ENCODE data around the gene RELN.
"Not testable (repeated sequence)": the region's sequence is repeated elsewhere in the genome, so short reads cannot be mapped to it uniquely, and the experiment has no call there.

Gene RELN

GRCh38 chr7:103821092-103821491 lies 168.4 kb downstream of the RELN start:
- H3K9me3 ChIP-seq = no peaks in the 10 kb centered on the region
- no peaks in the 10 kb centered on the region for H4K20me1 ChIP-seq
- H3K9ac ChIP-seq = no peak overlapping the region
- H3K4me1 ChIP-seq = no peaks in the 10 kb centered on the region
- H3K4me2 ChIP-seq = no peak overlapping the region
- no peak overlapping the region for H3K4me3 ChIP-seq
- no peak overlapping the region for H3K27ac ChIP-seq
- no peaks in the 10 kb centered on the region for H3K36me3 ChIP-seq
- H3K27me3 ChIP-seq = no peaks in the 10 kb centered on the region
- TF ChIP-seq Cebpa-rat (IDR thresholded peaks at IDR 0.05) = no peak

GRCh38 chr7:103815972-103816371 lies 173.5 kb downstream of the RELN start:
- H3K4me3 ChIP-seq, H3K27me3 ChIP-seq, H3K9me3 ChIP-seq, H3K27ac ChIP-seq, H3K9ac ChIP-seq, H3K36me3 ChIP-seq, H4K20me1 ChIP-seq, H3K4me1 ChIP-seq, H3K4me2 ChIP-seq: not testable (repeated sequence)

GRCh38 chr7:103813970-103814369 lies 175.5 kb downstream of the RELN start:
- H3K36me3 ChIP-seq = no peaks in the 10 kb centered on the region
- H3K9ac ChIP-seq = no peak overlapping the region
- H3K27me3 ChIP-seq = no peaks in the 10 kb centered on the region
- no peak overlapping the region for H3K4me2 ChIP-seq
- H3K27ac ChIP-seq = no peak overlapping the region
- no peak overlapping the region for H3K4me3 ChIP-seq
- no peaks in the 10 kb centered on the region for H3K9me3 ChIP-seq
- no peaks in the 10 kb centered on the region for H3K4me1 ChIP-seq
- no peaks in the 10 kb centered on the region for H4K20me1 ChIP-seq
- TF ChIP-seq Cebpa-rat (IDR thresholded peaks at IDR 0.05) = no peak

- Histone ChIP-seq H3K27me3 (no peaks in the 10 kb centered on the region), H3K9ac (no peak overlapping the region), H3K4me1 (no peaks in the 10 kb centered on the region), H3K4me2 (no peak overlapping the region), H3K9me3 (no peaks in the 10 kb centered on the region), H4K20me1 (no peaks in the 10 kb centered on the region), H3K36me3 (no peaks in the 10 kb centered on the region), H3K4me3 (no peak overlapping the region), H3K27ac (no peak overlapping the region)
- TF ChIP-seq Cebpa-rat (IDR thresholded peaks at IDR 0.05) = no peak
Measured at GRCh38 chr7:103811997-103812396, 177.5 kb downstream of the RELN start.

GRCh38 chr7:103811290-103811689 lies 178.2 kb downstream of the RELN start:
- Histone ChIP-seq H4K20me1 (no peaks in the 10 kb centered on the region), H3K9me3 (no peaks in the 10 kb centered on the region), H3K36me3 (no peaks in the 10 kb centered on the region), H3K27me3 (no peaks in the 10 kb centered on the region), H3K27ac (no peak overlapping the region), H3K4me1 (no peaks in the 10 kb centered on the region), H3K4me2 (no peak overlapping the region), H3K9ac (no peak overlapping the region), H3K4me3 (no peak overlapping the region)
- TF ChIP-seq Cebpa-rat (IDR thresholded peaks at IDR 0.05) = no peak

GRCh38 chr7:103810112-103810744 lies 179.2 kb downstream of the RELN start:
- Histone ChIP-seq H3K36me3 (no peaks in the 10 kb centered on the region), H3K4me2 (no peak overlapping the region), H4K20me1 (no peaks in the 10 kb centered on the region), H3K4me1 (no peaks in the 10 kb centered on the region), H3K4me3 (no peak overlapping the region), H3K9ac (no peak overlapping the region), H3K27me3 (no peaks in the 10 kb centered on the region), H3K27ac (no peak overlapping the region), H3K9me3 (no peaks in the 10 kb centered on the region)
- no peak for TF ChIP-seq Cebpa-rat (IDR thresholded peaks at IDR 0.05)

- Histone ChIP-seq H3K36me3 (no peaks in the 10 kb centered on the region), H3K27me3 (no peaks in the 10 kb centered on the region), H3K4me1 (no peaks in the 10 kb centered on the region), H3K4me3 (no peak overlapping the region), H3K9me3 (no peaks in the 10 kb centered on the region), H3K9ac (no peak overlapping the region), H3K27ac (no peak overlapping the region), H4K20me1 (no peaks in the 10 kb centered on the region), H3K4me2 (no peak overlapping the region)
- no peak for TF ChIP-seq Cebpa-rat (IDR thresholded peaks at IDR 0.05)
Measured at GRCh38 chr7:103809229-103809994, 180.0 kb downstream of the RELN start.

- no peaks in the 10 kb centered on the region for H3K4me1 ChIP-seq
- no peak overlapping the region for H3K4me2 ChIP-seq
- H3K27ac ChIP-seq = no peak overlapping the region
- H3K36me3 ChIP-seq = no peaks in the 10 kb centered on the region
- H3K27me3 ChIP-seq = no peaks in the 10 kb centered on the region
- H3K4me3 ChIP-seq = no peak overlapping the region
- no peaks in the 10 kb centered on the region for H4K20me1 ChIP-seq
- TF ChIP-seq Cebpa-rat (IDR thresholded peaks at IDR 0.05) = no peak
- no peaks in the 10 kb centered on the region for H3K9me3 ChIP-seq
- no peak overlapping the region for H3K9ac ChIP-seq
Measured at GRCh38 chr7:103805346-103805745, 184.1 kb downstream of the RELN start.

GRCh38 chr7:103803631-103804030 lies 185.8 kb downstream of the RELN start:
- H3K36me3 ChIP-seq = no peaks in the 10 kb centered on the region
- no peak for TF ChIP-seq Cebpa-rat (IDR thresholded peaks at IDR 0.05)
- H3K4me1 ChIP-seq = no peaks in the 10 kb centered on the region
- no peaks in the 10 kb centered on the region for H4K20me1 ChIP-seq
- H3K27me3 ChIP-seq = no peaks in the 10 kb centered on the region
- H3K27ac ChIP-seq = no peak overlapping the region
- H3K4me3 ChIP-seq = no peak overlapping the region
- no peak overlapping the region for H3K9ac ChIP-seq
- H3K9me3 ChIP-seq = no peaks in the 10 kb centered on the region
- no peak overlapping the region for H3K4me2 ChIP-seq

- Histone ChIP-seq H4K20me1 (no peaks in the 10 kb centered on the region), H3K36me3 (no peaks in the 10 kb centered on the region), H3K4me2 (no peak overlapping the region), H3K27ac (no peak overlapping the region), H3K27me3 (no peaks in the 10 kb centered on the region), H3K4me1 (no peaks in the 10 kb centered on the region), H3K4me3 (no peak overlapping the region), H3K9ac (no peak overlapping the region), H3K9me3 (no peaks in the 10 kb centered on the region)
- no peak for TF ChIP-seq Cebpa-rat (IDR thresholded peaks at IDR 0.05)
Measured at GRCh38 chr7:103799298-103799697, 190.2 kb downstream of the RELN start.

All from BLaER1 (cell line).